Stimulated activated CD8-positive, alpha-beta memory T cell treated with anti-CD3 and anti-CD28 coated beads, Interleukin-15, amount 100 ng/mL, for 48 hours (primary cell): ENCODE measurements around the gene FOXO3.
"Not testable (repeated sequence)": the region's sequence is repeated elsewhere in the genome, so short reads cannot be mapped to it uniquely, and the experiment has no call there.

Experiments
- DNase-seq, 2 donors: peaks; one replicate each; pipeline ENCODE4 v3.0.0-alpha.2; 2020; ENCODE audit warnings: low read depth in 2 of 2

The FOXO3 gene

GRCh38 chr6:108555399-108556052 is 5.2 kb upstream of the FOXO3 start:
- no peak for DNase-seq

DNA sequence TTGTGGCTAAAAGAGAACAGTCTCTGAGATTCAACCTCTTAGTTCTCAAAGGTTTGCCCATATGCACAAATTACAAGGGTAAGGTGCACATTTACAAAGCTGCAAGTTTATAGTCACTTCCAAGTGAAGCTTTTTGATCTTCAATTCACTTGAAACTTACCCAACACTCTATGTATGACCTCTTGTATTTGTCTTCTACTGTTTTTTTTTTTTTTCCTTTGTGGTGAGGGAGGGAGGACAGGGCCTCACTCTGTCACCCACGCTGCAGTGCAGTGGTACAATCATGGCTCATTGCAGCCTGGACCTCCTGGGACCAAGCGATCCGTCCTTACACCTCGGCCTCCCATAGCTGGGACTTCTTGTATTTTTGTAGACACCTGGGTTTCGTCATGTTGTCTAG is 4.5 kb upstream of the FOXO3 start:
- no peak for DNase-seq

- no peak for DNase-seq
Observed at GRCh38 chr6:108556866-108557493, 3.7 kb upstream of the FOXO3 start.

- peak; percentile 44 to 61 for DNase-seq
Observed at GRCh38 chr6:108557494-108558371, 3.0 kb upstream of the FOXO3 start.

- DNase-seq, result peak; percentile 88 to 94
Observed at GRCh38 chr6:108558372-108559096, 2.2 kb upstream of the FOXO3 start.

DNA sequence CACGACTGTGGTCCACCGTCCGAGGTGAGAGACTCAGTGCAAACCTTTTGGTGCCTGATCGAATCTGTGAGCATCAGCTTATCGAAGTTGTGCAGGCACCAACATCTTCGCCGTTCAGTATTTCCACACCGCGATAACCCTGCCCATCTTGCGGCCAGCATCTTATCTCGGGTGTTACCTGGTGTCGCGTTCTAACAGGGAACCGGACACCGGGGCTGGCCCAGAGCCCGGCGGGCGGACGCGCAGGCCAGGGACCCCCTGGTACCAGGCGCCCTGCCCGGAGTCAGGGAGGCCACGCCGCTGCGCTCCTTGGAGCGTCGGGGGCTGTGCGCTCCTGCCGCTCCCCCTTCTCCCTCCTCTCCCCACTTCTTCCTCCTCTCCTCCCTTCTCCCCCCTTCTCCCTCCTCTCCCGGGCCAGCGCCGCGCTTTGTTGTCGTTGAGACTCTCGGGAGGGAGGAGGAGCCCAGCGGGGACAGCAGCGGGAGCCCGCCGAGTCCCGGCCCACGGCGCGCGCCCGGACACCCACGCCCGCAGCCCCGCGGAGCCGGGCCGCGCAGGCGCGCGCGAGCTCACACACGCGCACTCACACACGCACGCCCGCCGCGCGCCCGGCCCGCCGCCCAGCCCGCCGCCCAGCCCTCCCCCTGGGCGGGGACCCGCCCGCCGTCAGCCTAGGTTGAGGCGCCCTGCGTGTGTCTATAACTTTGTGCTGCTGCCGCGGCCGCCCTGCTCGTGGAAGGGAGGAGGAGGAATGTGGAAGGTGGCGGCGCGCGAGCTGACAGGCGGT is 1.4 kb upstream of the FOXO3 start:
- peak; percentile 65 to 73 for DNase-seq

DNA sequence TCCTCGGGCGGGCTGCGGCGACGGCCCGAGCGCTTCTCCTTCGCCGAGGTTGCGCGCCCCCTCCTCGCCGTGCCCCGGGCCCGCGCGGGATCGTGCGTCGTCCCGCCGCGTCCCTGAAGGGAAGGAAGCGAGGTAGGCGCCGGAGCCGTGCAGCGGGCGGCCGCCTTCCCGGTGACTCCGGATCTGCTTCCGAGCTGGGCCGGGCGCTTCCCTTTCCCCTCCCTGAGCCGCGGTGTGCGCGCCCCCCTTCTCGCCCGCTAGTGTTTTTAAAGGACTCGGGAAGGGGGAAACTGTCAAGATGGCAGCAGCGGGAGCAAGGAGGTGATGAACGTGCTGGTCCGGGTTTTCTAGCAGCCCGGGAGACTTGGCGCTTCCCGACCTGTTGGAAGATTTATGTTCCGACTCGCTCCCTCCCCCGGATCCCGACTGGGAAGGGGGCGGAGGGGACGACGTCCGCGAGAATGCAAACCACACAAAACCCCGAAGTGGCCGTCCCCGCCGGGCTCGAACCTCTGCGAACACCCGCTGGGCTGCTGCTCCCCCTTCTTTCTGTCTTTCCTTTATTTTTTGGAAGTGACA is 744 bp upstream of the FOXO3 start:
- DNase-seq, result no peak

DNA sequence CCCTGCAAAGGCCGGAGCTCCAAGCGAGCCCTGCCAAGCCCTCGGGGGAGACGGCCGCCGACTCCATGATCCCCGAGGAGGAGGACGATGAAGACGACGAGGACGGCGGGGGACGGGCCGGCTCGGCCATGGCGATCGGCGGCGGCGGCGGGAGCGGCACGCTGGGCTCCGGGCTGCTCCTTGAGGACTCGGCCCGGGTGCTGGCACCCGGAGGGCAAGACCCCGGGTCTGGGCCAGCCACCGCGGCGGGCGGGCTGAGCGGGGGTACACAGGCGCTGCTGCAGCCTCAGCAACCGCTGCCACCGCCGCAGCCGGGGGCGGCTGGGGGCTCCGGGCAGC is 561 bp downstream of the FOXO3 start:
- DNase-seq, result not testable (repeated sequence)

GRCh38 chr6:108561742-108562502 is 1.2 kb downstream of the FOXO3 start:
- DNase-seq, result no peak

- no peak for DNase-seq
Observed at GRCh38 chr6:108562503-108562993, 1.8 kb downstream of the FOXO3 start.

DNA sequence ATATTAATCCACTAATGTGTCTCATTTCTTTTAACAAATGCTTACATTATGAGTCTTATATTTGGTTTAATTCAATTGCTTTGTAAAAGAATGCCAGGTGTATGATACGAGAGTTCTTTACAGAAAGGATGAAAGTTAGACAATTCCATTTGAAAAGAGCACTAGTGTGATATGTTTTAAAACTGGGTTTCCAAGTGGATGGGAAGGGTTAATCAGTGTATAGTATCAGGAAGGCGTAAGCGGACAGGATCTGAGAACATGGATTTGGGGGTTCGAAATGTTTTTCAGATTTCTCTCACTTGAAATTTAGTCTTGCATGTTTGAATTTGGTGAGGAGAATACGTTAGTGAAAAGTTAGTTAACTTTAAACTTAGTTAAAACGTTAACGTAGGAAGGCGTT is 2.6 kb downstream of the FOXO3 start:
- DNase-seq, result no peak

DNA sequence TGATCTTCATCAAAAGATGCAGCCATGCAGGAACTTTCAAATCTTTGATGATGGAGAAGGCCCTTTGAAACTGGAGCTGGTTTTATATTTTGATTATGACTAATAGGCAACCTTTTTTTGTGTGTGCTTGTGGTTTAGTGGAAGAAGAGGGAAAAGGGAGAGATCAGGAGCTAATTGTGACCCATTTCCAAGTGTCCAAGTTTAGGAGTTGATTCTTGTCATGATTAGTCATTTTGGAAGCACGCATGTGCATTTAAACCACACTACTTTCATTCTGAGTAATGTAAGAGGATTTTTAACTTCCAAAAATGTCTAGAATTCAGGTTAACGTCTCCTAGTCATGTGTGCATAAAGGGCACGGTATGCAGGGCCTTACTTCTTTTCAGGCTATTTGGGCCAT is 3.5 kb downstream of the FOXO3 start:
- DNase-seq, result no peak

DNA sequence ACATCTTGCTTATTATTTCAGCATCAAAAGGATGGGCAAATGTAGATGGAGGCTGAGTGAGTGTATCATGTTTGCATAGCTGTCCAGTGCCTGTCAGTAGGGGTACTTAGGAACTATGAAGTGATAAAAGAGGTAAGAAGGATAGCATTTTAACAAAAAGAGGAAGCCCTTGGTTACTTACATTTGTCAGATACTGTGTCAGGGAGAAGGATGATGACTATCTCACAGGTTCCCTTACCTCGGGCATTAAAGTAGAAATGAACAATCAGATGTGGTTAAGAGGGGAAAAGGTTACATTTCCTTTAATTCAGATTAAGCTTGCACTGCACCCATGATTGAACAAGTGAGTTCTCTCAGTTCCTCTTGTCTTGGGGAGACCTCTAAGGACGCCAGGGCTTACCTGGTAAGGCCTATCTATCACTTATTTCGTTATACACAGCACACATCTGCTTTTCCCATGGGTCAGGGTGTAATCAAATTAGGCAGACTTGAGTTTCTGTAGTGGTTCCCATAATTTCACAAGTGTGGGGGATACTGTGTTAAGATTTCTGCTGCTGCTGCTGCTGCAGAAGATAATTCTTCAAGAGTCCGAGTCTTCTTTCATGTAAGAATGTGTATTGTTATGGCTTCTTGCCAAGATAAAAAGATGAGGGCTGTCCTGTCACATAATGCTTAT is 4.5 kb downstream of the FOXO3 start:
- DNase-seq, result no peak

GRCh38 chr6:108565893-108566292 is 5.2 kb downstream of the FOXO3 start:
- no peak for DNase-seq

- no peak for DNase-seq
Observed at GRCh38 chr6:108566406-108566805, 5.7 kb downstream of the FOXO3 start.

DNA sequence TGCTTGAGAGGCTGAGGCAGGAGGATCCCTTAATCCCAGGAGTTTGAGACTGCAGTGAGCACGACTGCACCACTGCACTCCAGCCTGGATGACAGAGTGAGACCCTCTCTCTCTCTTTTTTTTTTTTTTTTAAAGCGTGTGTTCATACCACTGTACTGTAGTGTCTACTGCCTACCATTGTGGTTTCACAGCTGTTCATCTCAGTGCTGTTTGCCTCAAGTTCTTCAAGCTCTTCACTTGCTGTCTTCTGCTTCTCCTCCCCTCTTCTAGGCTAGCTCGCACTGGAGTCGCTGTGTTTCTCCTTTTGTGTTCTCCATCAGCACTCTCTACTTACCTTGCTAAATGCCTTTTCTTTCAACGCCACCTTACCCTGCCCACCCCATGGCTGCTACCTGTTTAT is 7.4 kb downstream of the FOXO3 start:
- DNase-seq, result no peak

DNA sequence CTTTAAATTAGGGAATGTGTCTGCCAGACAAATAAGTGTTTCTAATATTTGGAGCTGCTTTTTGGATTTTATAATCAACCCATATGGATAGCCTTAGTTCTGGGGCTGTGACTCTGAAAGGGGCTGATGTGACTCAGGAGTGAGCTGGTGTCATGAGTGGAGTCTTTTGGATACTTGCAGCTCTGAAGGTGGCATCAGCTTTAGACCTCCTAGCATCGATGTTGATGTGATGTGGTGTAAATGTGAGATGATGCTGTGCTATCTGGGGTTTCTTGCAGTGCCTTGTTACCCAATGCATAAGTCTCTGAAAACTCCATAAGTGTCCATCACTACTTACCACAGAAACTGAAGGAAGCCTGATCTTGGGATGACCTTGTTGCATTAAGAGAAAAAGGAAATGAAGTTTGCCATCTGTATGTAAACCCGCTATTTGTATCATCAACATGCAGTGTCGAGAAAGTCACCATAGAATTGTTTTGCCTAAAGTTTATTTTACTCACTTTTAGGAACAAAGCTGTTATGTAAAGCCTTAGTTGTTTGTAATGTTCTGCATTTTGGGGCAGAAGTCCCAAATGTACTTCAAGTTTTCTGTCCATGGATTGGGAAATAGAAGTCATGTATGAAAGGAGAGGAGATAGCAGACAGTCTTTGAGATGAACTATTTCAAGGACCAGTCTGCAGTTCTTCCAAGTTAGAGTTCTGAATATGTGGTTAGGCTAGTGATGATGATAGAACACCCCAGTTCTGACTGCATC is 8.0 kb downstream of the FOXO3 start:
- DNase-seq, result no peak

GRCh38 chr6:108570517-108570916 is 9.8 kb downstream of the FOXO3 start:
- DNase-seq, result no peak
